ENCODE data around the gene HSD3B7. TPM values are rescaled to one million over a fixed set of nuclear protein-coding genes. Genes with fewer than 3 reads are reported as not detected.

The HSD3B7 gene
- total and polyA plus RNA-seq, 10 of the 15 experiments (the other 5 are each of a cell fraction or from before 2014, with no cell fraction given) = 0.18 to 1.8 (median 0.48) TPM; not detected in 1

- in situ Hi-C loops (cut with MboI) = no loop called here
- POLR2A ChIA-PET = no interaction called here
- Histone ChIP-seq H2AFZ (ENCODE audit: control insufficient read depth, low read depth, low read length) (no peak overlapping the region), H3K9ac (ENCODE audit: control insufficient read depth, insufficient read depth, low read length) (no peak overlapping the region), H4K20me1 (ENCODE audit: control insufficient read depth, insufficient read depth) (no peaks in the 10 kb centered on the region; the same call in 1 of the 2 replicates), H3K9me3 (replicated peaks; ENCODE audit: control insufficient read depth, insufficient read depth, low read length) (no peaks in the 10 kb centered on the region), H3K4me2 (ENCODE audit: control insufficient read depth, insufficient read depth) (no peak overlapping the region), H3K4me1 (ENCODE audit: control insufficient read depth, insufficient read depth, low read length) (peaks cover 8% of the 10 kb centered on the region), H3K27ac (ENCODE audit: control insufficient read depth, insufficient read depth) (no peak overlapping the region), H3K79me2 (ENCODE audit: control insufficient read depth, insufficient read depth, low read length) (peaks cover 12% of the 10 kb centered on the region), H3K27me3 (replicated peaks in 1 of 2; ENCODE audit: control insufficient read depth in 2 of 2, insufficient read depth in 2 of 2, low read length in 1 of 2) (no peaks in the 10 kb centered on the region), H3K36me3 (ENCODE audit: control insufficient read depth in 2 of 2, insufficient read depth in 2 of 2, low read length in 1 of 2) (peaks cover 28 to 31% of the 10 kb centered on the region in 2 experiments), H3K4me3 (no peak overlapping the region)
- FAIRE-seq (no peak), DNase-seq (ENCODE audit: low read depth, low spot score) (no peak), ATAC-seq (no peak)
- SMC1A ChIA-PET (ENCODE audit: uncharacterized antibody, unreplicated experiment) = interaction anchor here (1.7 kb wide), 1 partner anchor 24 kb away, joined by 3 read pairs; the partner anchor contains the start of gene HSD3B7
- intact Hi-C loops (cut with micrococcal nuclease; ENCODE audit: unreplicated experiment) = no loop called here
- CTCF ChIA-PET = no interaction called here
- no TSS peak for BruUV-seq (replicated peaks)
- 98% methylated on average over 11 of the region's 11 CpGs for WGBS (ENCODE audit: insufficient coverage, insufficient replicate concordance, low lambda C conversion rate, missing lambda C conversion rate)
- RAD21 ChIA-PET (ENCODE audit: unreplicated experiment) = no interaction called here
- no peak for TF ChIP-seq TARDBP (IDR thresholded peaks at IDR 0.05; ENCODE audit: borderline replicate concordance)
- TF ChIP-seq ASH2L (IDR thresholded peaks at IDR 0.05; ENCODE audit: borderline replicate concordance, low read depth) = no peak
- no peak for TF ChIP-seq IRF4 (IDR thresholded peaks at IDR 0.05; ENCODE audit: low read depth, low read length)
- no peak for TF ChIP-seq MXI1 (IDR thresholded peaks at IDR 0.05; ENCODE audit: low read depth, low read length)
- no peak for TF ChIP-seq CHD4 (IDR thresholded peaks at IDR 0.05)
- no peak for TF ChIP-seq GATAD2B (conservative IDR thresholded peaks at IDR 0.05; ENCODE audit: low read depth)
Observed at GRCh38 chr16:30961384-30961783, 23.6 kb upstream of the HSD3B7 start.

GRCh38 chr16:30963925-30964511 is 21.0 kb upstream of the HSD3B7 start:
- in situ Hi-C loops (cut with MboI) (no loop called here), intact Hi-C loops (cut with micrococcal nuclease; ENCODE audit: unreplicated experiment) (no loop called here)
- BruUV-seq (replicated peaks) = no TSS peak
- RAD21 ChIA-PET (ENCODE audit: unreplicated experiment) = no interaction called here
- DNase-seq (ENCODE audit: low read depth, low spot score) (no peak), FAIRE-seq (no peak), ATAC-seq (no peak)
- Histone ChIP-seq H3K27ac (ENCODE audit: control insufficient read depth, insufficient read depth) (no peak overlapping the region), H3K79me2 (ENCODE audit: control insufficient read depth, insufficient read depth, low read length) (peaks cover 4% of the 10 kb centered on the region), H3K9ac (ENCODE audit: control insufficient read depth, insufficient read depth, low read length) (no peak overlapping the region), H2AFZ (ENCODE audit: control insufficient read depth, low read depth, low read length) (no peak overlapping the region), H3K4me3 (no peak overlapping the region), H3K9me3 (replicated peaks; ENCODE audit: control insufficient read depth, insufficient read depth, low read length) (no peaks in the 10 kb centered on the region), H3K4me1 (ENCODE audit: control insufficient read depth, insufficient read depth, low read length) (peaks cover 2% of the 10 kb centered on the region), H3K27me3 (replicated peaks in 1 of 2; ENCODE audit: control insufficient read depth in 2 of 2, insufficient read depth in 2 of 2, low read length in 1 of 2) (no peaks in the 10 kb centered on the region), H3K36me3 (ENCODE audit: control insufficient read depth in 2 of 2, insufficient read depth in 2 of 2, low read length in 1 of 2) (peaks cover 31 to 36% of the 10 kb centered on the region in 2 experiments), H3K4me2 (ENCODE audit: control insufficient read depth, insufficient read depth) (no peak overlapping the region), H4K20me1 (ENCODE audit: control insufficient read depth, insufficient read depth) (no peaks in the 10 kb centered on the region; the same call in 1 of the 2 replicates)
- POLR2A ChIA-PET = no interaction called here
- SMC1A ChIA-PET (ENCODE audit: uncharacterized antibody, unreplicated experiment) = no interaction called here
- CTCF ChIA-PET = interaction anchor here (1.2 kb wide), 1 partner anchor 10 kb away, joined by 4 read pairs; no protein-coding TSS in a partner anchor
- TF ChIP-seq CEBPB (IDR thresholded peaks at IDR 0.05; ENCODE audit: borderline replicate concordance in 1 of 2, low read depth in 2 of 2, low read length in 2 of 2) = no peak
- no peak for TF ChIP-seq ZSCAN29 (IDR thresholded peaks at IDR 0.05)
- no peak for TF ChIP-seq SKIL (IDR thresholded peaks at IDR 0.05; ENCODE audit: low read depth, poor library complexity, severe bottlenecking)
- TF ChIP-seq CHD4 (IDR thresholded peaks at IDR 0.05) = no peak
- 97% methylated on average over 14 of the region's 18 CpGs for WGBS (ENCODE audit: insufficient coverage, insufficient replicate concordance, low lambda C conversion rate, missing lambda C conversion rate)
